ENCODE measurements around the gene CCDC90B.

The CCDC90B gene

GRCh38 chr11:83220260-83220659 lies 65.9 kb downstream of the CCDC90B start:
- no peaks in the 10 kb centered on the region for H3K79me2 ChIP-seq (ENCODE audit: control insufficient read depth, low read length)
- no peaks in the 10 kb centered on the region for H3K27me3 ChIP-seq (ENCODE audit: control insufficient read depth, low read length)
- H3K4me3 ChIP-seq (ENCODE audit: low read length) = no peak overlapping the region
- H4K20me1 ChIP-seq (ENCODE audit: control insufficient read depth, insufficient read depth, low read depth, low read length) = no peaks in the 10 kb centered on the region
- no peak overlapping the region for H3K4me2 ChIP-seq (ENCODE audit: low read length)
- no peak for TF ChIP-seq EZH2phosphoT487 (IDR thresholded peaks at IDR 0.05; ENCODE audit: borderline replicate concordance, low read length)
- no peak for TF ChIP-seq CTCF (IDR thresholded peaks at IDR 0.05; ENCODE audit: low read depth, low read length, poor library complexity, severe bottlenecking)
- no peaks in the 10 kb centered on the region for H3K36me3 ChIP-seq (ENCODE audit: control insufficient read depth, low read length)
- H3K9me3 ChIP-seq (ENCODE audit: control insufficient read depth, insufficient read depth, low read length) = no peaks in the 10 kb centered on the region
- no peaks in the 10 kb centered on the region for H3K4me1 ChIP-seq (ENCODE audit: control insufficient read depth, low read length)
- H3K27ac ChIP-seq (ENCODE audit: low read depth, low read length) = no peak overlapping the region
- no peaks in the 10 kb centered on the region for H3F3A ChIP-seq (ENCODE audit: control insufficient read depth, insufficient read depth)
- no peaks in the 10 kb centered on the region for H3K9me2 ChIP-seq (replicated peaks; ENCODE audit: control insufficient read depth, low read length)

GRCh38 chr11:83219095-83219494 lies 67.1 kb downstream of the CCDC90B start:
- no peak overlapping the region for H3K4me2 ChIP-seq (ENCODE audit: low read length)
- peak; percentile 16 for TF ChIP-seq CTCF (IDR thresholded peaks at IDR 0.05; ENCODE audit: low read depth, low read length, poor library complexity, severe bottlenecking)
- no peak for TF ChIP-seq EZH2phosphoT487 (IDR thresholded peaks at IDR 0.05; ENCODE audit: borderline replicate concordance, low read length)
- no peaks in the 10 kb centered on the region for H3K27me3 ChIP-seq (ENCODE audit: control insufficient read depth, low read length)
- no peaks in the 10 kb centered on the region for H3K79me2 ChIP-seq (ENCODE audit: control insufficient read depth, low read length)
- H3K4me1 ChIP-seq (ENCODE audit: control insufficient read depth, low read length) = no peaks in the 10 kb centered on the region
- H3K4me3 ChIP-seq (ENCODE audit: low read length) = no peak overlapping the region
- H3F3A ChIP-seq (ENCODE audit: control insufficient read depth, insufficient read depth) = no peaks in the 10 kb centered on the region
- H4K20me1 ChIP-seq (ENCODE audit: control insufficient read depth, insufficient read depth, low read depth, low read length) = no peaks in the 10 kb centered on the region
- no peaks in the 10 kb centered on the region for H3K9me3 ChIP-seq (ENCODE audit: control insufficient read depth, insufficient read depth, low read length)
- H3K27ac ChIP-seq (ENCODE audit: low read depth, low read length) = no peak overlapping the region
- H3K36me3 ChIP-seq (ENCODE audit: control insufficient read depth, low read length) = no peaks in the 10 kb centered on the region
- no peaks in the 10 kb centered on the region for H3K9me2 ChIP-seq (replicated peaks; ENCODE audit: control insufficient read depth, low read length)
